H1 (cell line): ENCODE data around the gene CLDN7. TPM values are rescaled to one million over a fixed set of nuclear protein-coding genes. Genes with fewer than 3 reads are reported as not detected.
A peak's percentile ranks its signal among the peaks of the same experiment; 100 is the strongest.

Experiments used
- HDAC2 ChIP-seq, 2 experiments: fragments of 300-600 bp in 1 of 2; sonication (generic) in 1 of 2; IDR thresholded peaks; 2 replicates each; pipeline ENCODE4 v1.6.1; 2011 to 2012; ENCODE audit warnings: low read depth in 2 of 2, low read length in 2 of 2, mild to moderate bottlenecking in 2 of 2, moderate library complexity in 2 of 2, borderline replicate concordance in 1 of 2, inconsistent platforms in 1 of 2
- MAX ChIP-seq: IDR thresholded peaks from 2 replicates; pipeline ENCODE4 v1.6.1; 2012; ENCODE audit warnings: inconsistent platforms
- SIN3A ChIP-seq, 2 experiments: IDR thresholded peaks in 1 of 2; conservative IDR thresholded peaks in 1 of 2; 2 replicates each; pipeline ENCODE4 v1.6.1; 2011 to 2012; ENCODE audit warnings: low read length in 2 of 2, improper control_type of control experiment in 1 of 2, low read depth in 1 of 2, mild to moderate bottlenecking in 1 of 2
- polyA plus RNA-seq, 7 experiments: library from polyadenylated mRNA; depleted of rRNA in 3 of 7; stranded (reverse) in 5 of 7; unstranded in 2 of 7; fragments of >200 nt in 5 of 7; fragments of 200-250 nt in 2 of 7; gene quantifications; 1 replicate in 5 of 7; 2 replicates in 1 of 7; 4 replicates in 1 of 7; pipeline versions ENCODE4 v1.2.1 to v1.2.3, GENCODE V29; 2011 to 2013; ENCODE audit warnings: missing spikeins in 2 of 7, mixed read lengths in 2 of 7
- total RNA-seq: library from RNA; stranded (reverse); fragmentation: NEBNext Ultra II Directional; extraction: Animal tissue kit (Norgen Biotek cat#: 25700); gene quantifications from 2 replicates; pipeline ENCODE4 v1.2.1, GENCODE V29; 2021

Gene CLDN7
- total and polyA plus RNA-seq, 2 of the 8 experiments (the other 6 are each of a cell fraction or from before 2014, with no cell fraction given): 118 to 119 TPM

DNA sequence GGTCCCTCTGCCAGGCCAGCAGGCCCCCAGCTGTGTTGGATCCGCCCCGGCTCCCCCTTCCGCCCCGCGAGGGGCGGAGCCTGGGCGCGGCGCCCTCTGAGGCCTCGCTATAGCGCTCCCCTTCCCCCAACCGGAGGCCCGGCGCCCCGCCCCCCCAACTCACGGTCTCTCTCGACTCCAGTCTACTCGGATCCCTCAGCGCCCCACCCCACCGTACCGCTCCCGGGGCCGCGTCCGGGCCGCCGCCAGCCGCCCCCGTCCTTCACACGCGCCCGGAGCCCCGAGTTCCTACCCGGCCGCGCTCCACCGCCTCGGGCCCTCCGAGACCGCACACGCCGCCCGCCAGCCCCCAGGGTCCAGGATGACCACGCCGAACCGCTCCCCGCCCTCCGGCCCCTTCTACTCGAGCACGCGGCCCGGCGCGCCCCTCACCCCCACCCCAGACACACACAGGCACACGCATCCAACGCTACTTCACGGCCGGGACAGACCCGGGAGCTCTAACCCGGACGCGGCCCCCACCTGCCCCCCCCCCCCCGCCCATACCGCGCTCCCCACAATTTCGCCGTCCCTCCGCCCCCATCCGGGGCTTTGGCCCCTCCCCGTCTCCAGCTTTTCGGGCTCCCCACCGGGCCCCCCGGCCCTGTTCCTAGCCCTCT, 24.4 kb downstream of the CLDN7 start (continued):
- TF ChIP-seq MAX (peak; percentile 52; the same call in 1 of the 2 replicates), SIN3A (conservative IDR thresholded peaks at IDR 0.05 in 1 of 2, IDR thresholded peaks at IDR 0.05 in 1 of 2; ENCODE audit: low read depth in 1 of 2, low read length in 2 of 2) (peak in 1 of 2 experiments; percentile 14; a peak in 1 of 4 replicates), HDAC2 (IDR thresholded peaks at IDR 0.05; ENCODE audit: borderline replicate concordance in 1 of 2, low read depth in 2 of 2, low read length in 2 of 2) (no peak)
- TF ChIP-seq, all 59 proteins: peak for 8
